BE2C (cell line): ENCODE results near the gene KCNG3.

Experiments
- DNase-seq: peaks from one replicate; pipeline ENCODE4 v3.0.0-alpha.2; 2020
- H3K27me3 ChIP-seq: fragments of 250-450 bp; sonication (Bioruptor Pico); 2 replicates; pipeline ENCODE4 v1.5.1; 2020; ENCODE audit warnings: mild to moderate bottlenecking
- H3K36me3 ChIP-seq: fragments of 250-450 bp; sonication (Bioruptor Pico); 2 replicates; pipeline ENCODE4 v1.5.1; 2020; ENCODE audit warnings: mild to moderate bottlenecking
- H3K4me1 ChIP-seq: fragments of 250-450 bp; sonication (Bioruptor Pico); 2 replicates; pipeline ENCODE4 v1.5.1; 2020
- H3K4me3 ChIP-seq: 2 replicates; pipeline ENCODE4 v1.5.1; 2011; ENCODE audit warnings: low read depth, low read length
- H3K9me3 ChIP-seq: fragments of 250-450 bp; sonication (Bioruptor Pico); 2 replicates; pipeline ENCODE4 v1.5.1; 2020
- CTCF ChIP-seq: IDR thresholded peaks from 2 replicates; pipeline ENCODE4 v1.5.1; 2012; ENCODE audit warnings: mild to moderate bottlenecking, low read depth, low read length

KCNG3 gene

GRCh38 chr2:42504364-42505230, 10.8 kb upstream of the KCNG3 start:
- Histone ChIP-seq H3K27me3 (no peaks in the 10 kb centered on the region), H3K4me3 (no peak overlapping the region), H3K36me3 (no peaks in the 10 kb centered on the region), H3K4me1 (no peaks in the 10 kb centered on the region), H3K9me3 (no peaks in the 10 kb centered on the region)
- no peak for DNase-seq
- TF ChIP-seq CTCF, result no peak

GRCh38 chr2:42503291-42503690, 9.5 kb upstream of the KCNG3 start:
- no peak overlapping the region for H3K4me3 ChIP-seq
- DNase-seq, result no peak
- no peak for TF ChIP-seq CTCF
- no peaks in the 10 kb centered on the region for H3K9me3 ChIP-seq
- no peaks in the 10 kb centered on the region for H3K4me1 ChIP-seq
- no peaks in the 10 kb centered on the region for H3K27me3 ChIP-seq
- H3K36me3 ChIP-seq, result no peaks in the 10 kb centered on the region

GRCh38 chr2:42498497-42498896, 4.7 kb upstream of the KCNG3 start:
- H3K36me3 ChIP-seq, result no peaks in the 10 kb centered on the region
- H3K4me3 ChIP-seq, result no peak overlapping the region
- no peaks in the 10 kb centered on the region for H3K9me3 ChIP-seq
- DNase-seq, result no peak
- no peaks in the 10 kb centered on the region for H3K4me1 ChIP-seq
- H3K27me3 ChIP-seq, result peaks cover 3% of the 10 kb centered on the region; the same call in 1 of the 2 replicates
- TF ChIP-seq CTCF, result no peak

- H3K27me3 ChIP-seq, result peaks cover 5% of the 10 kb centered on the region; the same call in 1 of the 2 replicates
- DNase-seq, result no peak
- no peak overlapping the region for H3K4me3 ChIP-seq
- TF ChIP-seq CTCF, result no peak
- no peaks in the 10 kb centered on the region for H3K36me3 ChIP-seq
- H3K9me3 ChIP-seq, result no peaks in the 10 kb centered on the region
- H3K4me1 ChIP-seq, result no peaks in the 10 kb centered on the region
Observed at GRCh38 chr2:42495611-42496010, 1.8 kb upstream of the KCNG3 start.

- Histone ChIP-seq H3K36me3 (no peaks in the 10 kb centered on the region), H3K27me3 (peaks cover 5% of the 10 kb centered on the region; the same call in 1 of the 2 replicates), H3K9me3 (no peaks in the 10 kb centered on the region), H3K4me3 (peak overlapping the region; percentile 78), H3K4me1 (no peaks in the 10 kb centered on the region)
- TF ChIP-seq CTCF, result no peak
- DNase-seq, result no peak
Observed at GRCh38 chr2:42495234-42495581, 1.4 kb upstream of the KCNG3 start.
